GM21423 (cell line): ENCODE measurements around the gene WT1.

Experiments
- ATAC-seq: cut with Tn5 transposase; IDR thresholded peaks from one replicate; pipeline ENCODE4 v1.9.1; 2021; ENCODE audit warnings: mild to moderate bottlenecking, moderate library complexity; ENCODE audit not compliant: unreplicated experiment

Gene WT1

GRCh38 chr11:32438866-32439489, 3.6 kb upstream of the WT1 start:
- ATAC-seq: no peak

- ATAC-seq: no peak
These were observed 3.1 kb upstream of the WT1 start for GRCh38 chr11:32438346-32438865.

- ATAC-seq: no peak
These were observed 2.4 kb upstream of the WT1 start for GRCh38 chr11:32437495-32438345.

GRCh38 chr11:32436751-32437494, 1.6 kb upstream of the WT1 start:
- ATAC-seq: no peak

- ATAC-seq: no peak
These were observed 807 bp upstream of the WT1 start for GRCh38 chr11:32435942-32436750.

GRCh38 chr11:32435152-32435480, 223 bp downstream of the WT1 start:
- ATAC-seq: no peak

GRCh38 chr11:32434356-32435151, 785 bp downstream of the WT1 start:
- no peak for ATAC-seq

GRCh38 chr11:32433914-32434355, 1.4 kb downstream of the WT1 start:
- ATAC-seq: no peak

- no peak for ATAC-seq
These were observed 2.0 kb downstream of the WT1 start for GRCh38 chr11:32433101-32433913.

GRCh38 chr11:32432565-32432964, 2.8 kb downstream of the WT1 start:
- no peak for ATAC-seq

- ATAC-seq: no peak
These were observed 4.6 kb downstream of the WT1 start for GRCh38 chr11:32430568-32431381.

GRCh38 chr11:32429477-32429876, 5.9 kb downstream of the WT1 start:
- no peak for ATAC-seq

GRCh38 chr11:32428665-32429303, 6.6 kb downstream of the WT1 start:
- no peak for ATAC-seq

- no peak for ATAC-seq
These were observed 7.2 kb downstream of the WT1 start for GRCh38 chr11:32427935-32428664.

- ATAC-seq: no peak
These were observed 7.8 kb downstream of the WT1 start for GRCh38 chr11:32427616-32427934.

GRCh38 chr11:32426819-32427615, 8.3 kb downstream of the WT1 start:
- no peak for ATAC-seq
